Stimulated activated CD4-positive, alpha-beta T cell treated with anti-CD3 and anti-CD28 coated beads, Interleukin-4, amount 100 ng/mL, for 48 hours (primary cell): ENCODE data around the gene SLC35F1.

Source experiments
- DNase-seq, 2 donors: peaks; one replicate each; pipeline ENCODE4 v3.0.0-alpha.2; 2020; ENCODE audit warnings: low read depth in 2 of 2

SLC35F1 gene

DNA sequence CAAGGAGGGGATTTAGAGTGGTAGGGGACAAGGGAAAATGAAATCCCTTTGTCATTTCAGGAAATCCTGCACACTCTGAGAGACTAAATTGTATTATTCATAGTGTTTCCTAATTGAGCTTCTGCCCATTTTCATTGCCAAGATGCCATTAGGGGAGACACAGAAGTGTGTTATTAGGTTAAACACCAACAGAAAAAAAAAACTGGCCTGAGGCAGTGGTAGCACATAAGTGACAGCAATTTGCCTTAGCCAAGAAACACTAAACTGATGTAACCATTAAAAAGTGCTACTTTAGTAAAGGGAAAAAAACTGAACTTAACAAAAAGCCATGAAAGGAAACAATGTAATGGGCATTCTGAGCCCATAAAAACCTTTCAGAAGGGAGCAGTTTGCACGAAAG is 370.6 kb downstream of the SLC35F1 start:
- DNase-seq, result no peak

DNA sequence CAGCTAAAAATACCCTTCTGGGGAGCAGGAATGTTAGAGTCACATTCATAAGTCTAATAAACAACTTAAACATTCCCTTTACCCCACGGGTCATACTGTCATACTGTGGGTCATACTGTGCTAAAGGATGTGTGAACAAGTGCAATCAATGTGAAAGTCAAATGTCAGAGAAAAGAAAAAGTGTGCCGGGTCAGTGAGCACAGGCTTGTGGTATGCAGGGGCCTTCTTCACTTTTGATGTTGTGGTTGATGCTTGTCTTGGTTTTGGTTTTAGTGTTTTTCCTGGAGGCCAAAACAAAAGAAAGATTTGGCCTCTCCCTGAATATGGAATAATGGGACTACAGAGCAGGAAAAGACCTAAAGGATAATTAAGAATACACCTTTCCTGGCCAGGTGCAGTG is 373.1 kb downstream of the SLC35F1 start:
- no peak for DNase-seq

DNA sequence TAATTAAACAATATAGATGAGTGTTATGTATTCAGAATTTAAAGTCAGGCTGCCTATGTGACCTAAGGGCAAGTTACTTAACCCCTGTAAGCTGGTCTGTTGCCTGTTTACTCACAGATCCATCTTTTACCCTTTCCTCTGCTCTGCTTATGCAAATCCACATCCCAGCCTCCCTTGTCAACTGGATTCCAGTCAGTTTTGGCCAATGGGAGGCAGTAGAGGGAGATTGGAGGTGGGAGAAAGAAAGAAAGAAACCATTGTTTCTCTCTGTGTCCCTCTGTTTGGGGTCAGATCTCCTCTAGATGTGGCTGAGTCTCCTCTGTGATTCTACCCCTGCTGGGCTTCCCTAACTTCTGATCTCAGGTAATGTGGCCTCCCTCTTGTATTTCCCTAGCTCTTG is 374.2 kb downstream of the SLC35F1 start:
- no peak for DNase-seq

DNA sequence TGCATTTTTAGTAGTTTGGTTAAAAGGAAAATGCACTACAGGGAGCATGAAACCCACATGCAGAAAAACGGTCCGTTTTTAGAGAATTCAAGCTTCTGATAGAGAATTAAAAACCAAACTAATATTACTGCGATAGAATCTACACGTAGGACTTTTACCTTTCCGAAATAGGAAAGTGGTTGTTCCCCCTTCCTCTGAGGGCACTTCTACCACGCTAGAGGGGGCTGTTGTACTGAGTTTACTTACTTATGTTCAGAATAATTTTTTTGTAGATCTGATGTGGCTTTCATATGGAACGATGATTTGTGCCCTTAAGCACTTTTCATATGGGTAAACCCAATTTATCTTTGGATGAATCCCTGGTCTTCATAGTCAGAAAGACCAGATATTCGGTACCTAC is 376.7 kb downstream of the SLC35F1 start:
- DNase-seq, result peak; percentile 6 to 17

DNA sequence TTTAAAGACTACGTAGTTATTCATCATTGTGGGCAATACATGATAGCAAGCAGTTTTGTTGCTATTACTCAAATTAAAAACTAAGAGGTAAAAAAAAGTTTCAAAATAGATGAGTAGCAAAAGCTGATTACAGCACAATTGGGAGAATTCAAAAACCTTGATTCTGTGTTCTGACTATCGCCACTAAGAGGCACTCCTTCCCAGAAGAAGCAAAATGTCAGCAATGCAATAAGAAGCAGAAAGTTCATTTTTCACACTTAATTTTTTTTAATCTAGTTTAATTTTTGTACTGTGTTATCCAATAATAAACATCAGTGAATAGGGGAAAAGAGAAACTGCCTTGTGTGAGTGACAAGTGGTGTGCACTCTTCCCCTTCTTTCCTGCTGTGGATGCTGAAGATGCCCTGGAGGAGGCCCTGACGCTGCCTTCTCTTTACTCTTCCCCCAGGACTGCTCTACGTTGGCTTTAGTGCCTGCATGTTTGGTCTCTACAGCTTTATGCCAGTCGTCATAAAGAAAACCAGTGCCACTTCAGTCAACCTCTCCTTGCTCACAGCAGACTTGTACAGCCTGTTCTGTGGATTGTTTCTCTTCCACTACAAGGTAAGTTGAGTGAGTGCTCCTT is 377.8 kb downstream of the SLC35F1 start:
- no peak for DNase-seq

DNA sequence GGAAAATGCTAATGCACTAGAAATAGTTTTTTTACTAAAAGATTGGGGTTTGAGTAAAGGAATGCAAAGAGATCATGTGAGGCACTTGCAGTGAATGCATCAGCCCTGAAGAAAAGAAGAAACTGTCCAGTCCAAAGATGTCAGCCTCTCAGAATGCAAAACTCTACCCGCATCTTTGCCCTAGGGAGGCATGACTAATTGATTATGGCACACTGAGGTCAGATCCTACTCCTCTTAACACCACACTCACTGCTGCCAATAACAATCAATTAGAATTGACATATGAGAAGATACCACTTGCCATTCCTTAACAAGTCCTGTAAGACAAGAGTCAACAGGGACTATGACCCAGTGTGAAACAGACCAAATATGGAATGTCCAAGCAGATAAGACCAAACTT is 378.7 kb downstream of the SLC35F1 start:
- DNase-seq, result no peak

DNA sequence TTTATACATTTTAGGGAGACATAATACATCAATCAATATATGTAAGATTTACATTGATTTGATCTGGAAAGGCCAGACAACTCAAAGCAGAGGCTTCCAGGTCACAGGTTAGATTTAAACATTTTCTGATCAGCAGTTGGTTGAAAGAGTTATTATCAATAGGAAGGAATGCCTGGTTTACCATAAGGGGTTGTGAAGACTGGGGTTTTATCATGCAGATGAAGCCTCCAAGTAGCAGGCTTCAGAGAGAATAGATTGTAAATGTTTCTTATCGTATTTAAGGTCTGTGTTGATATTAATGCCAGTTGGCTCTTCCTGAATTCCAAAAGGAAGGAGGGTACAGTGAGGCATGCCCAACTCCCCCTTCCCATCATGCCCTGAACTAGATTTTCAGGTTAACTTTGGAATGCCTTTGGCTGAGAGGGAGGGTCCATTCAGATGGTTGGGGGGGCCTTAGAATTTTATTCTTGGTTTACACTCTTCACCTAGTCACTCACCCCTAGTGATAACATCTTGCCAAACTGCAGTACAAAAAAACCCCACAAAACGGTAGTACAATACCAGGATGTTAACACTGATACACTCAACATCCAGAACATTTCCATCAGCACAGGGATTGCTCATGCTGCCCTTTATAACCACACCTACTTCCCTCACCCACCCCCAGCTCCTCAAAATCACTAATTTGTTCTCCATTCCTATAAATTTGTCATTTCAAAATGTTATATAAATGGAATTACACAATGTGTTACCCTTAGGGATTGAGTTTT is 381.5 kb downstream of the SLC35F1 start:
- no peak for DNase-seq

DNA sequence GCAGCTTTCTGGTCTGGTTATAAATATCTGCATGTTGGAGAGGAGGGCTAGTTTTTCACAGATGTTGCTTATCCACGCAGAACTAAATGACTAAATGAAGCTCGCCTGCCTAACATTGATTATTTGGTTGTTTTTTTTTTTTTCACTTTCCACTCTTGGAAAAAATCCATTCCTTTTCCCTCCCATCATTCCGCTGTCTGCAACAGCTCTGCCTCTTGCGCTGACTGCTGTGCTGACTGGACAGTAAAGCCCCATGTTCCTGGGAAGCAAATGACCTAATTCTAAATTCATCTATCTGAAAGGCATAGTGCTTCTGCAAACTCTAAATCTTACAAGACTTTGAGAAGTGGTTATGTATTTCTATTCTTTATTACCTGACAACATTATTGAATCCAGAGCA is 385.5 kb downstream of the SLC35F1 start:
- DNase-seq, result no peak

DNA sequence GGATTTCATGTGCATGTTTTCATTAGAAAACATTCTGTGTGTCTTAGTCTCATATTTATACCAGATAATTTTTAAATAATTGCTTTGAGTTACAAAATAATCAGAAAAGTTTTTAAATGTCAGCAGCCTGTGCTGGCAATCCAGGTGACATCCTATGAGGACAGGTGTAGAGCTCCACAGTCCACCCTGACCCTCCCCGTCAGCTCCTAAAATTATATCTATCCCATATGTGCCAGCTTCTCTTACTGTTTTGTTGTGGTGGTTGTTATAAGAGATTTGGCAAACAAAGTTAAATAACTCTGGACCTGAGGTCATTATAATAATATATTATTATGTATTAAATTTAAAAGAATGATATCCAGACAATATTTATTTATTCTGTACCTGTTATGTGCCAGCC is 387.8 kb downstream of the SLC35F1 start:
- DNase-seq, result no peak

DNA sequence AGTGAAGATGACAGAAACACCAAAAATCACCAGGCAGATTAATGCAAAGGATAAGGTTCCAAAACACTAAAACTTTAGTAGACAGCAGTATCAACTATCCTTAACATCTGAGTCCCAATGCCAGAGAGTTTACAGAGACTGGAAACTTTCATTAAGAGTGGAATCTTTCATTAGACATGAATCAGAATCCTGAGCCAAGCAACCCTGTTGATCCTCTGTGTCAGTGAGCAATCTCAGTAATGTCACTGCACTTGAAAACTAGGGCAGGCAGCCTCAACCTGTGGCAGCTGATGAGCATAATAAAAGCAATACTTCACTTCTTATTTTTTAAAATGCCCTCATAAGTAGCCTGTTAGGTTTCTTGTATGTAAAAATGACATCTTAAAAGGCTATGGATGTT is 388.3 kb downstream of the SLC35F1 start:
- no peak for DNase-seq

DNA sequence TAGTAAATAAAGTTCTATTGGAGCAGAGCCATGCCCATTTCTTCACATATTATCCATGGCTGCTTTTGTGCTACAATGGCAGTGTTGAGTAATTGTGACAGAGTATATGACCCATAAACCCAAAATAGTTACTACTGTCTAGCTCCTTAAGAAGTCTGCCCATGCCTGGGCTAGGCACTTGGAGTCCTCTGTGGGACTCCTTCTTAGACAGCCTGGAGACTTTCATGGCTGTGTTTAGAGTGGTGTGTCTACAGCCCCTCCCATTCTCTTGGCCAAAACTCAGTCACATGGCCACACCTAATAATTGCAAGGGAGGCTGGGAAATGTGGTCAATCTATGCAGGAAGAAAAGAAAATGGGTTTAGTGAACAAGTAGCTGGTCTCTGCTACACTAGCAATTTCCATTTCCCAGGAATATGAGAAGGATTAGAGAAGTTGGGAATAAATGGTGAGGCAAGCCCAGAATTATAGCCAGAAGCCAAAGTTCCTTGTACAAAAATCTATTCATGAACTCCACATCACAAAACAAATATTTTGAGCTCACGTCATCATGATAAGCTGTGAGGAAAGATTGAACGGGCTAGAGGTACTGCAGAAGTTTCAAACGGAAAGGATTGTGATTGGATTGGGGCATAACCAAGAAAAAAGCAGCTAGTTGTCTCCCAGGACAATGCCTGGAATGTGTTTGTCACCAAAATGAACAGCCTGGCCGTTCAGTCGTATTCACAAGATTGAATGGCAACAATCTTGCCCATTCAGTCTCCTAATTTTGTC is 389.3 kb downstream of the SLC35F1 start:
- DNase-seq, result no peak

DNA sequence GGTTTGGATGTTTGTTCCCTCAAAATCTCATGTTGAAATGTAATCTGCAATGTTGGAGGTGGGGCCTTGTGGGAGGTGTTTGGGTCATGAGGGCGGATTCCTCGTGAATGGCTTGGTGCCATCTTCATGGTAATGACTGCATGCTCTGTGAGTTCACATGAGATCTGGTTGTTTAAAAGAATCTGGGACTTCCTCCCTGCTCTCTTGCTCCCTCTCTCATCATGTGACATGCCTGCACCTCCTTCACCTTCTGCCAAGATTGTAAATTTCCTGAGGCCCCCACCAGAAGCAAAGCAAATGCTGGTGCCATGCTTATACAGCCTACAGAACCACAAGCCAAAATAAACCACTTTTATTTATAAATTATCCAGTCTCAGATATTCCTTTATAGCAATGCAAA is 390.8 kb downstream of the SLC35F1 start:
- DNase-seq, result no peak

DNA sequence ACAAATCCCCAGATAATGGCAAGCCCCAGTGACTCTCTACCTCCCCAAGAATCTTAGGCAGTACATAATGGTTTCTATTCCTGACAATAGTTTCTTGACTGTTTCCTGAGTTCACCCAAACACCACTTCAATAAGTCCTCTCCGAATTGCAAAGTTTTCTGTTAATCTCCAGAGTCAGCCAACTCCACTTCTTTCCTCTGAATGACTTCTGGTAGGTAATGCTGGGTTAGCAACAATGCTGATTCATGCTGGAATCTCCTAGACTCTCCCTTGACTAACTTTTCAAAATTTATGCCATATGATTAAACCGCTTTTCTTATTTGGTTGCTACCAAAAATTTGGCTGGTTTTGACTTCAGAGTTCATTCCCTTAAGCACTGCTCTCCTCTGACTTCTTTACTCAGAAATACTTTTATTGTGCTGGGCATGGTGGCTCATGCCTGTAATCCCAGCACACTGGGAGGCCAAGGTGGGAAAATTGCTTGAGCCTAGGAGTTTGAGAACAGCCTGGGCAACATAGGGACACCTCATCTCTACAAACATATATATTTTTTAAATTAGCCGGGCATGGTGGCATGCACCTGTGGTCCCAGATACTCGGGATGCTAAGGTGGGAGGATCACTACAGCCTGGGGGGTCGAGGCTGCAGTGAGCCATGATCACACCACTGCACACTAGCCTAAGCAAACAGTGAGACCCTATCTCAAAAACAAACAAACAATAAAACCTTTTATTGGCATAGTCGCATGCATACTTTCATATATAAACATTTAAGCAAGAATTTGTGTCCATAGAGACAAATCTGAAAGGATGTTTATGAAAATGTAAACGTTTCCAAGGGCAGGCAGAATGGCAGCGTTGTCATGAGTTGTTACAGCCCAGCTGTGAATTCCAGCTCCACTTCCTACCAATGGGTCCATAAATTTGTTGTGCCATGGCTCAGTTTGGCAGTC is 391.7 kb downstream of the SLC35F1 start:
- no peak for DNase-seq

DNA sequence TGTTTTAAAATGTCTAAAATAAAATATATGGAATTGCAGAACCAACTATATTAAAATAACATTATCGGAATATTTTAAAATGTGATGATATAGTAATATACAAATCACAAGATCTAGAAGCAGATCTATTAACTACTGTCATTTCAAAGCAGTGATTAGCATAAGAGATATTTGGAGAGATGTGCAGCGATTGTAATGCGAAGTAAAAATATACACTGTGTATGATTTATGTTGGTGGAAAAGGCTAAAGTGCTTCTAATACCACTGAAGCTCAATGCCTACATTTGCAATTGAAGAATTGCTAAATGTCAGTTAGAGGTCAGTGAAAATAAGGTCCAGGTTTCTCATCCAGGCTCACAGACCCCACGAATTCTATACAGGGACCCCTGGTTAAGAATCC is 392.4 kb downstream of the SLC35F1 start:
- no peak for DNase-seq

DNA sequence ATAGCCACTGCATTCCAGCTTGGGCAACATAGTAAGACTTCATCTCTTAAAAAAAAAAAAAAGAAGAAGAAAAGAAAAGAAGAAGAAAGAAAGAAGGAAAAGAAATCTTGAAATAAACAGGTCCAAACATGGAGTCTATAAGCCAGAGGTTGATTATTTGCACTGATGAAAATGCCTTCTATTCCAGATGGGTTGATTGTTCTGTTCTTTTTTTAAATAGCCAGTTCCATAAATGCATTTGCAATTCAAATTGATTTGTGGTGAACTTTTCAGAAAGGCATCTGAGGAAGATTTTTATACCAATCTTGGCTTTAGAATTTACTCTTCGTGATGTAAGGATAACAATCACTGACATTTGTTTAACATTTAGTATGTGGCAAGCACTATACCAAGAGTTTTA is 397.3 kb downstream of the SLC35F1 start:
- no peak for DNase-seq

DNA sequence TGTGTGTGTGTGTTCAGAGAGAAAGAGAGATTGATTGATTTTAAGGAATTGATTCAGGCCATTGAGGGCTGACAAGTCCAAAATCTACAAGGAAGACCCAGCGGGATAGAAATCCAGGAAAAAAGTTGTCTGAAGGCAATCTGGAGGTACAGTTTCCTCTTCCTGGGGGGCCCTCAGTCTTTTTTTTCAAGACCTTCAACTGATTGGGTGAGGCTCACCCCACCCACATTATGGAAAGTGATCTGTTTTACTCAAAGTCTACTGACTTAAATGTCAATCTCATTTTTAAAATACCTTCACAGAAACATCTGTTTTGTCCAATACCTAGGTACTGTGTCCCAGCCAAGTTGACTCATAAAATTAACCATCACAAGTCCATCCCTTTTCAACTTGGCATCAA is 398.0 kb downstream of the SLC35F1 start:
- DNase-seq, result no peak

DNA sequence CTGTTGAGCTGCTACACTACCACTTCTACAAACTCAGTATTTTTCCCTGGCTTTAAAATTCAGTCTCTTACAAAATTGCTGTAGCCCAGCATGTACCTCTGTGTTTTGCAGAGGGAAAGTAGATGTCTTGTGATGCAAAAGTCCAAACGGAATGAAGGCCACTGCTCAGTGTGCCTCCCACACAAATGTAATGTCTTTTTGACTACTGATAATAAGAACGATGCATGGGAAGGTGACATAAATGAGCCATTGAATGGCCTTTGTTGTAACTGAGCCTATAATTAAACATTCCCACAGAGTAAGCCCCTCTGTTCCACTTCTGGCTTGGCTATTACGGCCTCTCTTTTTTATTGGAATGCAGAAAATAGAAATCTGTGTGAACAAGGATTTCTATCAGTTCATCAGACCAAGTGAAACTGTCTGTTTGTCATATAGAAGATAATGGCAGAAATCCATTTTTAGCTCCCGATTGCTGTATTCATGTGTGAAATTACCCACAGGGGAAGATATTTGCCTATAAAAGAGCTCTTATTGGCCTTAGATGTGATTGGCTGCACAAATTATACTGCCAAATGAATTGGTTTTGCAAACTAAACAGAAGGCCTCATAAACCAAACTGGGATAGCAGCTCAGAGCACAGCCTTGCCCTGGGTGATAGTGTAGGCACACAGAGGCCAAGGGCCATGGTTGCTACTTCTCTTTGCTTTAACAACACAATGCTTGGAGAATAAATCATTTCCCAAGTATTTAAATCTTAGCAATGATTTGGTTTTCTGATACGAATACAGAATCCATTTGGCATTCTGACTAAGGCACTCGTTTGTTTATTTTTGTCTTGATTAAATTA is 399.6 kb downstream of the SLC35F1 start:
- no peak for DNase-seq

DNA sequence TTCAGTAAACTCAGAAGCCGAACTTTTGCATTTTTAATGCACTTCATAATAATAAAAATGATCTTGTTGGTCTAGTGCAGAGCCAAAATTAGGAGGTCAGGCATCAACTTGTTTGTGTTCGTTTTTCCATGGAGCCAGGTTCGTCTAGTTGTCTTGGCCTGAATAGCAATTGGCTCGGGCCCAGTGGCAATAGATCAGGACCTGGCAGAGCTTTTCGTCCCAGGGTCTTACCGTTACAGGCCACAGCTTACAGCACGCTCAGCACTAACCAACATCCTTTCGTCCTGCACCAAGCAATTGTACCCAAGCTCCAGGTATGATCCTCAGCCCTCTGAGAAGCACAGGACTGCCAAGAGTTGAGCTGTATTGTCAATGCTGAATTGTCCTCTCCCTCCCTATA is 400.5 kb downstream of the SLC35F1 start:
- no peak for DNase-seq

DNA sequence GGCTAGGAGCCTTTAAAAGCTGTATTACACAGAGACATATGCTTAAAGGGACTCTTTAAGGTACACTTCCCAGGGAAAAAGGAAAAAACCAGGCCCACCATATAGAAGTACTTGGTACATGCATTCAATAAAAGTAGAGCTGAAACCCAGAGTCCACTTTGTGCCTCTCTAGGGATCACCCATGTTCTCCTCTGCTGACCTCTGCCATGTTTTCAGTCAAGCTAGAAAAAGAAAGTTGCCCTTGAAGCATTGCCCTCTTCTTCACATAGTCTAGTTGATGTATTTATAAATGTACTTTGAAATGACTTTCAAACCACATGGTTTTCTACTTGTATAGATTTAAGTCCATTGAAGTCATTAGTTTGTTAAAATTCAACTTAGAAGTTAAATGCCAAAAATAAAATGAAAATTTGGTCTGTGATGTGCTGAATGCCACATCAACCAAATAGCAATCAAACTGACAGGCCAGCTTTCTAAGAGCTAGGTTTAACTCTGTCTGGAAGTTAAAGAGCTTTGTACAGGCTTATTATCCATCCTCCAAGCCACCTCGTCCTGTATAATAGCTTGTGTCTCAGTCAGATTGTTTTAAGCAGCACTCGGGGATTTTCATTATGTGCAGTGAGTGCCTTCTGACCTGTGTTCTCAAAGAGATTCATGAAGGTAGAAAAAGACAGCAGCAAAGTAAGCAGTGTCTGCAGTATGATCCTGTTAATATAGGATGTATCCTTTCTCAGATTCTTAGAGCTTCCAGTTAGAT is 402.5 kb downstream of the SLC35F1 start:
- no peak for DNase-seq

DNA sequence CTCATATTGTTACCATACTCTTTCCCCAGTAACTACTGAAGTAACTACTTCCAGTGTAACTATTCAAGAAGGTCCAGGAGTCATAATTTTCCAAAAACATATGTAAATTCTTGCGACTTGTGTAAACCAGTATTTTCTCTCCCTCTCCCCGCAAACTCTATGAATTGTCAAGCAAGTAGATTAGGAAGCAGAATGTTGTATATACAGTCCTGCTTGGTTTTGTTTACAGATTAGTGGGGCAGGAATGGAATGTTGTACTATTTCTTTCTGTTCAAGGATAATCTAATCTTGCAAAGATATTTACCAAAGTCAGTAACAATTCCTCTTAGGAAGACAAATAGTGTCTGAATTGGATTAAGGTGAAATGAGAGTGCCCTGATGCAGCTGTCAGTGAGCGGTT is 406.1 kb downstream of the SLC35F1 start:
- DNase-seq, result no peak
